Muscle layer of duodenum (tissue), 2 donors: ENCODE results near the gene OSBP.

Source experiments
- H3K27ac ChIP-seq: one replicate; pipeline ENCODE4 v1.7.0; 2013; ENCODE audit warnings: mild to moderate bottlenecking, low read length
- H3K27me3 ChIP-seq: one replicate; pipeline ENCODE4 v1.7.0; 2013; ENCODE audit warnings: low read depth, mild to moderate bottlenecking, control low read depth, low read length
- H3K36me3 ChIP-seq, 2 donors: one replicate each; pipeline ENCODE4 v1.7.0; 2013; ENCODE audit warnings: low read length in 2 of 2, control low read depth in 1 of 2, mild to moderate bottlenecking in 1 of 2; ENCODE audit not compliant: insufficient read depth in 2 of 2, control insufficient read depth in 1 of 2
- H3K4me1 ChIP-seq, 2 donors: one replicate each; pipeline ENCODE4 v1.7.0; 2013; ENCODE audit warnings: low read length in 2 of 2, mild to moderate bottlenecking in 2 of 2, control low read depth in 1 of 2, moderate library complexity in 1 of 2; ENCODE audit not compliant: insufficient read depth in 2 of 2, control insufficient read depth in 1 of 2
- H3K4me3 ChIP-seq, 2 donors: one replicate each; pipeline ENCODE4 v1.7.0; 2013; ENCODE audit warnings: low read length in 2 of 2, low read depth in 1 of 2, mild to moderate bottlenecking in 1 of 2
- H3K9me3 ChIP-seq, 2 donors: one replicate each; pipeline ENCODE4 v1.7.0; 2013; ENCODE audit warnings: low read length in 2 of 2, control low read depth in 1 of 2, mild to moderate bottlenecking in 1 of 2; ENCODE audit not compliant: control insufficient read depth in 1 of 2
- donor health status: healthy.

The OSBP gene

GRCh38 chr11:59601788-59602187, 13.8 kb downstream of the OSBP start:
- Histone ChIP-seq H3K36me3 (peaks cover 55 to 69% of the 10 kb centered on the region in 2 donors), H3K27ac (no peak overlapping the region), H3K4me3 (no peak overlapping the region), H3K27me3 (no peaks in the 10 kb centered on the region), H3K4me1 (no peaks in the 10 kb centered on the region), H3K9me3 (no peaks in the 10 kb centered on the region)

DNA sequence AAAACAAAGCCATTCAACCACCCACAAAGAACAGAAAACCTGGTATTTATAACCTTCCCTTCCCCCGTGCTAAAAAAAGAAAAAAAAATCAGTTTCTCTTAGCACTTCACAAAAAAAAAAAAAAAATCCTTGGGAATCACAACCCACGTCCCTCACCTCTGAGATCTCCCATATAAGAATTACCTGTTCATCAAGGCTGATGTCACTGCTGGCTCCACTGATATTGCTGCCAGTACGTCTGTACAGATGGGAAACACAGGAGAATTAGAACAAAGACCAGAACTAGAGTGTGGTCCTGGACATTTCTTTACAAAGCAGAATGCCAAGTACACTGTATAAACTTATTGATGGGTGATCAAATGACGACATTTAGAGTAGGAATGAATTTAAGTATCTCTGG, 14.9 kb downstream of the OSBP start:
- peaks cover 52 to 68% of the 10 kb centered on the region in 2 donors for H3K36me3 ChIP-seq
- H3K27ac ChIP-seq: no peak overlapping the region
- no peak overlapping the region for H3K4me3 ChIP-seq
- H3K4me1 ChIP-seq: no peaks in the 10 kb centered on the region
- no peaks in the 10 kb centered on the region for H3K9me3 ChIP-seq
- no peaks in the 10 kb centered on the region for H3K27me3 ChIP-seq

GRCh38 chr11:59600234-59600633, 15.3 kb downstream of the OSBP start:
- H3K27ac ChIP-seq: no peak overlapping the region
- H3K9me3 ChIP-seq: no peaks in the 10 kb centered on the region
- H3K36me3 ChIP-seq: peaks cover 49 to 68% of the 10 kb centered on the region in 2 donors

GRCh38 chr11:59598961-59599360, 16.6 kb downstream of the OSBP start:
- Histone ChIP-seq H3K36me3 (peaks cover 59 to 81% of the 10 kb centered on the region in 2 donors), H3K9me3 (no peaks in the 10 kb centered on the region), H3K27me3 (no peaks in the 10 kb centered on the region), H3K4me3 (no peak overlapping the region), H3K27ac (no peak overlapping the region), H3K4me1 (no peaks in the 10 kb centered on the region)

More at GRCh38 chr11:59600234-59600633, 15.3 kb downstream of the OSBP start:
- no peaks in the 10 kb centered on the region for H3K4me1 ChIP-seq
- no peak overlapping the region for H3K4me3 ChIP-seq
- H3K27me3 ChIP-seq: no peaks in the 10 kb centered on the region

DNA sequence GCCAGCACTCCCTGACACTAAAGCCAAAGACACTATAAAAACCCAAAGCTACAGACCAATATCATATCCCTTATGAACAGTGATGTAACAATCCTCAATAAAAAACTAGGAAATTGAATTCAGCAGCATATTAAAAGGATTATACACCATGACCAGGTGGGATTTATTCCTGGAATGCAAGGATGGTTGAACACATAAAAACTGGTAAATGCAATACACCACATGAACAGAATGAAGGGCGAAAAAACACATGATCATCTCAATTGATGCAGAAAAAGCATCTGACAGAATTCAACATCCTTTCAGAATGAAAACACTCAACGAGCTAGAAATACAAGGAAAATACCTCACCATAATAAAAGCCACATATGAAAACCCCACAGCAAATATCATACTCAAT, 31.3 kb downstream of the OSBP start:
- Histone ChIP-seq H3K4me3 (no peak overlapping the region), H3K9me3 (no peaks in the 10 kb centered on the region), H3K4me1 (no peaks in the 10 kb centered on the region), H3K27me3 (no peaks in the 10 kb centered on the region), H3K27ac (no peak overlapping the region), H3K36me3 (peaks cover 30 to 45% of the 10 kb centered on the region in 2 donors)

- peaks cover 40 to 51% of the 10 kb centered on the region in 2 donors for H3K36me3 ChIP-seq
- H3K9me3 ChIP-seq: no peaks in the 10 kb centered on the region
- H3K4me1 ChIP-seq: no peaks in the 10 kb centered on the region
- H3K27ac ChIP-seq: no peak overlapping the region
- H3K27me3 ChIP-seq: no peaks in the 10 kb centered on the region
- H3K4me3 ChIP-seq: no peak overlapping the region
Measured at GRCh38 chr11:59582006-59582405, 33.6 kb downstream of the OSBP start.

- Histone ChIP-seq H3K9me3 (no peaks in the 10 kb centered on the region), H3K27me3 (no peaks in the 10 kb centered on the region), H3K27ac (no peak overlapping the region), H3K4me3 (no peak overlapping the region), H3K4me1 (no peaks in the 10 kb centered on the region), H3K36me3 (peaks cover 50 to 60% of the 10 kb centered on the region in 2 donors)
Measured at GRCh38 chr11:59578369-59578768, 37.2 kb downstream of the OSBP start.

DNA sequence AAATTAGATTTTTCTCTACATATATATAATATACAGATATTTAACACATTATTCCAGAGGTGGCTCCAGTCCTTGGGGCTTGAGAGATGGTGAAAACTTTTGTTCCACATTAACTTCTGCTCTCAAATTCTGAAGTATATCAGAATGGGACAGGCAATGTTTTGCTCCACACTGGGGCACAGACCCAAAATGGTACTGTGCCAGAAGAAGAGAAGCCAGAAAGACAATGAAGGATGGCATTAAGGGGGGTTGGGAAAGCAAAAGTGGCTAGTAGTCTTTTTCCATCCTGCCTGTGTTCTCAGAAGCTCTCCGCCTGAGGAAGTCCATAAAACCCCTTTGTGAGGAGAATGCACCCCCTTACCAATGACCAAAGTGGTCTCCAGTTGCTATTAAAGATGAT, 40.1 kb downstream of the OSBP start:
- Histone ChIP-seq H3K9me3 (no peaks in the 10 kb centered on the region), H3K4me1 (no peaks in the 10 kb centered on the region), H3K27me3 (no peaks in the 10 kb centered on the region), H3K4me3 (no peak overlapping the region), H3K27ac (no peak overlapping the region), H3K36me3 (peaks cover 38 to 51% of the 10 kb centered on the region in 2 donors)

DNA sequence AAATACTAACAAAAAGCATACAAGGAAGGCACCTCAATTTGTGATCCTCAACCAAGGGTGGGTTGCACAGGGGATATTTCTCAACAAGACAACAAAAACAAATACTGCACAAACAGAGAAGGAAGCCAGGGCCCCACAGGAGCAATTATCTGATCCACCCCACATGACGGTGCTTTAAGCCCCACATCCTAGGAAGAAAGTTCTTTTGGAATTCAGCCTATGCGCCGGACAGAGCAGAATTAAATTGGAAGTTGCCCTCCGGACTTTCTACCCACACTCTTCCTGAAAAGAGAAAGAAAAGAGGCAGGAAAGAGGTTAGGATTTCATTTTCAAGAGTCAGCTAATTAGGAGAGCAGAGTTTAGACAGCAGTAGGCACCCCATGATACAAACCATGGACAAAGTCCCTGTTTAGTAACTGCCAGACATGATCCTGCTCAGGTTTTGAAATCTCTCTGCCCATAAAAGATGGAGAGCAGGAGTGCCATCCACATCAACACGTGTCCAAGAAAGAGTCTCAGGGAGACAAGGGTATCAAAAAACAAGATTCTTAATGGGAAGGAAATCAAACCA, 40.6 kb downstream of the OSBP start:
- Histone ChIP-seq H3K9me3 (no peaks in the 10 kb centered on the region), H3K27ac (no peak overlapping the region), H3K27me3 (no peaks in the 10 kb centered on the region), H3K4me1 (no peaks in the 10 kb centered on the region), H3K4me3 (no peak overlapping the region), H3K36me3 (peaks cover 33 to 46% of the 10 kb centered on the region in 2 donors)

- Histone ChIP-seq H3K4me1 (no peaks in the 10 kb centered on the region), H3K27me3 (no peaks in the 10 kb centered on the region), H3K36me3 (peaks cover 31 to 41% of the 10 kb centered on the region in 2 donors), H3K27ac (no peak overlapping the region), H3K4me3 (no peak overlapping the region), H3K9me3 (no peaks in the 10 kb centered on the region)
Measured at GRCh38 chr11:59574467-59574866, 41.1 kb downstream of the OSBP start.

DNA sequence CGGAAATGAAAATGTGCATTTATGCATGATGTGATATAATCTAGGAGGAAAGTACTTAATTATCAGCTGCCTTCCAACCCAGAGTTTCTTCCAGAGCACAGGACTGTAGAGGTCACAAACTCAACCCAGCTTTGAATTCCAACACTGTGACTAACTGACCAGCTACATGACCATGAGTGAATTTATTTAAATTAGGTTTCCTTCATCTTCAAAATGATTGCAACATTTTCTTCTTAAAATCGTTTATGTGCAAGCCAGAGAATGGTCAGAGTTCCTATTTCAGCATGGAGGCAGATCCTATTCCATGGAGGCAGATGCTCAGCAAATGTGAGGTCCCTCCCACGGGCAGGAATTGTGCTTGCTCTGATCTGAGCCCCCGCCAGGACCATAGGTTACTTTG, 42.4 kb downstream of the OSBP start:
- Histone ChIP-seq H3K36me3 (peaks cover 24 to 37% of the 10 kb centered on the region in 2 donors), H3K27me3 (no peaks in the 10 kb centered on the region), H3K4me1 (no peaks in the 10 kb centered on the region), H3K9me3 (no peaks in the 10 kb centered on the region), H3K27ac (no peak overlapping the region), H3K4me3 (no peak overlapping the region)

GRCh38 chr11:59572091-59572490, 43.5 kb downstream of the OSBP start:
- no peak overlapping the region for H3K27ac ChIP-seq
- no peaks in the 10 kb centered on the region for H3K9me3 ChIP-seq

More at GRCh38 chr11:59572091-59572490, 43.5 kb downstream of the OSBP start:
- Histone ChIP-seq H3K27me3 (no peaks in the 10 kb centered on the region), H3K36me3 (peaks cover 17 to 25% of the 10 kb centered on the region in 2 donors), H3K4me1 (no peaks in the 10 kb centered on the region), H3K4me3 (no peak overlapping the region)
